GM12878 (cell line): ENCODE data around the gene STXBP1. TPM values are rescaled to one million over a fixed set of nuclear protein-coding genes. Genes with fewer than 3 reads are reported as not detected.

Source experiments
- ATAC-seq: fragments of 200-7000 bp; cut with Tn5 transposase; 3 replicates; pipeline ENCODE4 v1.9.1; 2020; ENCODE audit warnings: mild to moderate bottlenecking, moderate library complexity
- BruUV-seq: library from RNA; stranded (reverse); fragments of 400-500 nt; replicated peaks from 2 replicates; lab custom pipeline; 2021; lab: Mats Ljungman, UMichigan
- CTCF ChIA-PET: fragments of 300-600 bp; sonication (Branson Sonifier 250); formaldehyde crosslinking; extraction: SDS; loops from one replicate; lab custom pipeline; 2021; ENCODE audit warnings: inconsistent platforms; lab: Yijun Ruan, JAX
- POLR2A ChIA-PET: fragments of 350-600 bp; formaldehyde crosslinking; extraction: SDS; loops from one replicate; lab custom pipeline; 2021; ENCODE audit warnings: inconsistent platforms; lab: Charles Lee
- RAD21 ChIA-PET: fragments of 300-600 bp; sonication (Branson Sonifier 250); formaldehyde crosslinking; loops from one replicate; lab custom pipeline; 2023; ENCODE audit warnings: antibody characterized with exemption; ENCODE audit not compliant: unreplicated experiment; lab: Charles Lee
- SMC1A ChIA-PET: fragments of 300-600 bp; sonication (Branson Sonifier 250); formaldehyde crosslinking; loops from one replicate; lab custom pipeline; 2023; ENCODE audit not compliant: unreplicated experiment, uncharacterized antibody; lab: Charles Lee
- DNase-seq: peaks from one replicate; pipeline ENCODE4 v3.0.0-alpha.2; 2011; ENCODE audit warnings: low read depth, low spot score
- FAIRE-seq: peaks from 3 replicates; lab custom pipeline; 2011; peaks lifted over from hg19 to GRCh38; lab: Jason Lieb, UNC
- H2AFZ ChIP-seq: 2 replicates; pipeline ENCODE4 v1.6.0; 2011; ENCODE audit warnings: low read depth, low read length, control low read depth; ENCODE audit not compliant: control insufficient read depth
- H3K27ac ChIP-seq: 2 replicates; pipeline ENCODE4 v1.5.1; 2011; ENCODE audit warnings: control low read depth; ENCODE audit not compliant: control insufficient read depth, insufficient read depth
- H3K27me3 ChIP-seq, 2 experiments: replicated peaks in 1 of 2; 2 replicates each; pipeline versions ENCODE4 v1.6.0 to v1.6.1; 2011; ENCODE audit warnings: low read length in 1 of 2; ENCODE audit not compliant: control insufficient read depth in 2 of 2, insufficient read depth in 2 of 2
- H3K36me3 ChIP-seq, 2 experiments: 2 replicates each; pipeline ENCODE4 v1.5.1; 2011; ENCODE audit warnings: low read length in 1 of 2; ENCODE audit not compliant: control insufficient read depth in 2 of 2, insufficient read depth in 2 of 2
- H3K4me1 ChIP-seq: 2 replicates; pipeline ENCODE4 v1.6.1; 2011; ENCODE audit warnings: mild to moderate bottlenecking, low read length, moderate library complexity, mixed read lengths; ENCODE audit not compliant: control insufficient read depth, insufficient read depth
- H3K4me2 ChIP-seq: 2 replicates; pipeline ENCODE4 v1.6.0; 2011; ENCODE audit warnings: control low read depth; ENCODE audit not compliant: control insufficient read depth, insufficient read depth
- H3K4me3 ChIP-seq: fragments of 200-600 bp; sonication (generic); 2 replicates; pipeline ENCODE4 v1.5.1; 2016
- H3K79me2 ChIP-seq: 2 replicates; pipeline ENCODE4 v1.6.0; 2011; ENCODE audit warnings: low read length; ENCODE audit not compliant: control insufficient read depth, insufficient read depth
- H3K9ac ChIP-seq: 2 replicates; pipeline ENCODE4 v1.8.0; 2011; ENCODE audit warnings: low read length, control low read depth, mixed read lengths; ENCODE audit not compliant: control insufficient read depth, insufficient read depth
- H3K9me3 ChIP-seq: replicated peaks from 3 replicates; pipeline ENCODE4 v1.5.1; 2011; ENCODE audit warnings: mild to moderate bottlenecking, low read length; ENCODE audit not compliant: control insufficient read depth, insufficient read depth
- H4K20me1 ChIP-seq: 2 replicates; pipeline ENCODE4 v1.6.0; 2011; ENCODE audit not compliant: control insufficient read depth, insufficient read depth
- ATF7 ChIP-seq: fragments of 450-650 bp; IDR thresholded peaks from 2 replicates; pipeline ENCODE4 v1.6.1; 2016; ENCODE audit warnings: low read depth, mild to moderate bottlenecking
- BCL11A ChIP-seq: IDR thresholded peaks from 2 replicates; pipeline ENCODE4 v1.6.1; 2011; ENCODE audit warnings: low read depth, low read length
- BHLHE40 ChIP-seq, 2 experiments: fragments of 450-650 bp in 1 of 2; IDR thresholded peaks; 2 replicates each; pipeline ENCODE4 v1.6.1; 2011 to 2017; ENCODE audit warnings: low read depth in 2 of 2, borderline replicate concordance in 1 of 2, improper control_type of control experiment in 1 of 2, low read length in 1 of 2, mild to moderate bottlenecking in 1 of 2
- CHD2 ChIP-seq: IDR thresholded peaks from 2 replicates; pipeline ENCODE4 v1.6.1; 2011; ENCODE audit warnings: low read depth, low read length, improper control_type of control experiment, borderline replicate concordance
- EED ChIP-seq: sonication (generic); IDR thresholded peaks from 2 replicates; pipeline ENCODE4 v1.6.1; 2016; ENCODE audit warnings: antibody characterized with exemption, low read depth
- EGR1 ChIP-seq, 2 experiments: IDR thresholded peaks; 1 replicate in 1 of 2; 2 replicates in 1 of 2; pipeline ENCODE4 v1.6.1; 2011 to 2012; ENCODE audit warnings: low read depth in 2 of 2, low read length in 2 of 2, borderline replicate concordance in 1 of 2, mild to moderate bottlenecking in 1 of 2, moderate library complexity in 1 of 2
- HCFC1 ChIP-seq: fragments of 150-350 bp; IDR thresholded peaks from 2 replicates; pipeline ENCODE4 v1.6.1; 2014; ENCODE audit warnings: low read length
- HDAC2 ChIP-seq: fragments of 200-600 bp; sonication (generic); IDR thresholded peaks from 2 replicates; pipeline ENCODE4 v1.6.1; 2017
- HDGF ChIP-seq: fragments of 450-650 bp; IDR thresholded peaks from 2 replicates; pipeline ENCODE4 v1.6.1; 2016; ENCODE audit warnings: antibody characterized with exemption
- MEF2A ChIP-seq: IDR thresholded peaks from 2 replicates; pipeline ENCODE4 v1.6.1; 2011; ENCODE audit warnings: low read depth, mild to moderate bottlenecking, low read length, moderate library complexity; ENCODE audit not compliant: insufficient read depth
- NFXL1 ChIP-seq: fragments of 450-650 bp; IDR thresholded peaks from 2 replicates; pipeline ENCODE4 v1.6.1; 2017; ENCODE audit warnings: antibody characterized with exemption, mild to moderate bottlenecking, borderline replicate concordance
- PAX8 ChIP-seq: fragments of 450-650 bp; IDR thresholded peaks from 2 replicates; pipeline ENCODE4 v1.6.1; 2017; ENCODE audit warnings: mild to moderate bottlenecking, moderate library complexity
- SMARCA5 ChIP-seq: fragments of 450-650 bp; IDR thresholded peaks from 2 replicates; pipeline ENCODE4 v1.6.1; 2017; ENCODE audit warnings: mild to moderate bottlenecking
- SREBF1 ChIP-seq: IDR thresholded peaks from 2 replicates; pipeline ENCODE4 v1.6.1; 2012; ENCODE audit warnings: mild to moderate bottlenecking, low read length
- SUPT20H ChIP-seq: IDR thresholded peaks from 2 replicates; pipeline ENCODE4 v1.6.1; 2011; ENCODE audit warnings: low read depth, mild to moderate bottlenecking, low read length, moderate library complexity, borderline replicate concordance; ENCODE audit not compliant: control insufficient read depth
- TAF1 ChIP-seq: IDR thresholded peaks from 2 replicates; pipeline ENCODE4 v1.6.1; 2011; ENCODE audit warnings: mild to moderate bottlenecking, low read depth, low read length, borderline replicate concordance
- USF1 ChIP-seq: IDR thresholded peaks from 2 replicates; pipeline ENCODE4 v1.6.1; 2011; ENCODE audit warnings: borderline replicate concordance, low read depth, mild to moderate bottlenecking, moderate library complexity, mixed read lengths, low read length; ENCODE audit not compliant: insufficient read depth; ENCODE audit errors: extremely low read length
- ZNF622 ChIP-seq: fragments of 450-650 bp; IDR thresholded peaks from 2 replicates; pipeline ENCODE4 v1.6.1; 2017; ENCODE audit warnings: mild to moderate bottlenecking, inconsistent platforms
- ZZZ3 ChIP-seq: IDR thresholded peaks from 2 replicates; pipeline ENCODE4 v1.6.1; 2011; ENCODE audit warnings: low read depth; ENCODE audit not compliant: control insufficient read depth, insufficient read length
- WGBS: methylation state at CpG from one replicate; pipeline ENCODE4 v1.1.6; 2016; ENCODE audit warnings: low lambda C conversion rate; ENCODE audit not compliant: insufficient replicate concordance, insufficient coverage; ENCODE audit errors: missing lambda C conversion rate; 5-methylcytosine and 5-hydroxymethylcytosine counted together
- in situ Hi-C: fragments of 300-500 bp; cut with MboI; formaldehyde crosslinking; loops from 9 replicates; pipeline ENCODE4 v1.14.3; 2018; ENCODE audit warnings: mixed read lengths
- intact Hi-C: fragments of 100-400 bp; cut with micrococcal nuclease; formaldehyde crosslinking; loops from one replicate; pipeline ENCODE4 v1.14.2; 2022; ENCODE audit not compliant: unreplicated experiment
- polyA plus RNA-seq, 11 experiments: library from polyadenylated mRNA; depleted of rRNA in 4 of 11; unstranded in 6 of 11; stranded (reverse) in 5 of 11; fragments of >200 nt; fragmentation: Nextera tagmentation in 4 of 11; fragmentation: Illumina TruSeq in 1 of 11; extraction: Ambion mirVana in 4 of 11; extraction: Trizol in 1 of 11; gene quantifications; 1 replicate in 1 of 11; 2 replicates in 10 of 11; pipeline versions ENCODE4 v1.2.1 to v1.2.3, GENCODE V29; 2011 to 2016; ENCODE audit warnings: inconsistent platforms in 2 of 11, missing spikeins in 2 of 11, low read depth in 1 of 11
- total RNA-seq, 4 experiments: library from RNA; depleted of rRNA in 3 of 4; stranded (reverse); fragments of >200 nt in 3 of 4; fragmentation: Illumina TruSeq in 1 of 4; extraction: Trizol in 1 of 4; gene quantifications; 2 replicates each; pipeline versions ENCODE4 v1.2.1 to v1.2.3, GENCODE V29; 2013 to 2021
- TF ChIP-seq, protein P1 (sequence below): fragments of 450-650 bp; IDR thresholded peaks from 2 replicates; pipeline ENCODE4 v1.6.1; 2017; ENCODE audit warnings: mild to moderate bottlenecking, low read depth, inconsistent platforms; ENCODE audit not compliant: poor library complexity, severe bottlenecking
- TF ChIP-seq, protein P2 (sequence below): IDR thresholded peaks from 2 replicates; pipeline ENCODE4 v1.6.1; 2012; ENCODE audit warnings: low read length, inconsistent platforms

STXBP1 gene
- total and polyA plus RNA-seq, 10 of the 15 experiments (the other 5 are each of a cell fraction or from before 2014, with no cell fraction given) = 0.08 to 0.85 (median 0.31) TPM; not detected in 3

DNA sequence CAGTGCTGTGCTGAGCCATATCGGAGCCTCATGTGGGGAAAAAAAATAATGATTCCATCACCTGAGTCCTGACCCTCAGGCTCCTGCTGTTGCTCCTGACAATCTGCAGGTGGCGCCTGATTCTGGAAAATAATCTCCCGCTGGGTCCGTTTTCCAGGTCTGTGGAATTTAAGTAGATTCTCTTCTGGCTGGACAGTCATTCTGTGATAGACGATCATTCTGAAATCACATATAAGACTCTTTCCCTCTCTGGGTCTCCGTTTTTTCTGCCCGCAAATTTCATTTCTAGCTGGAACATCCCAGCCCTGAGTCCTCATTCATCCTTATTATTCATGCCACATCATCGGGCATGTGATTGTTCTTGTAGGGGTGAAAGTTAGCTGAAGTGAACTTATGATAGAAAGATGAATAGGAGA is 22.1 kb upstream of the STXBP1 start:
- POLR2A ChIA-PET = no interaction called here
- TF ChIP-seq ZZZ3 = no peak
- no peak for TF ChIP-seq EGR1 (IDR thresholded peaks at IDR 0.05; ENCODE audit: borderline replicate concordance in 1 of 2, low read depth in 2 of 2, low read length in 2 of 2)
- 0 out of 2 replicates have a peak, but pooled peaks have one; percentile 17 for TF ChIP-seq EED
- TF ChIP-seq PAX8 = no peak
- TF ChIP-seq SREBF1 = no peak
- TF ChIP-seq HDGF = no peak
- no peak for TF ChIP-seq SMARCA5
- TF ChIP-seq ATF7 = no peak
- no peak for TF ChIP-seq NFXL1
- no peak for TF ChIP-seq USF1
- no peak for TF ChIP-seq CHD2
- TF ChIP-seq, protein P1, sequence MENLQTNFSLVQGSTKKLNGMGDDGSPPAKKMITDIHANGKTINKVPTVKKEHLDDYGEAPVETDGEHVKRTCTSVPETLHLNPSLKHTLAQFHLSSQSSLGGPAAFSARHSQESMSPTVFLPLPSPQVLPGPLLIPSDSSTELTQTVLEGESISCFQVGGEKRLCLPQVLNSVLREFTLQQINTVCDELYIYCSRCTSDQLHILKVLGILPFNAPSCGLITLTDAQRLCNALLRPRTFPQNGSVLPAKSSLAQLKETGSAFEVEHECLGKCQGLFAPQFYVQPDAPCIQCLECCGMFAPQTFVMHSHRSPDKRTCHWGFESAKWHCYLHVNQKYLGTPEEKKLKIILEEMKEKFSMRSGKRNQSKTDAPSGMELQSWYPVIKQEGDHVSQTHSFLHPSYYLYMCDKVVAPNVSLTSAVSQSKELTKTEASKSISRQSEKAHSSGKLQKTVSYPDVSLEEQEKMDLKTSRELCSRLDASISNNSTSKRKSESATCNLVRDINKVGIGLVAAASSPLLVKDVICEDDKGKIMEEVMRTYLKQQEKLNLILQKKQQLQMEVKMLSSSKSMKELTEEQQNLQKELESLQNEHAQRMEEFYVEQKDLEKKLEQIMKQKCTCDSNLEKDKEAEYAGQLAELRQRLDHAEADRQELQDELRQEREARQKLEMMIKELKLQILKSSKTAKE = no peak
- TF ChIP-seq BCL11A = no peak
- TF ChIP-seq, protein P2, sequence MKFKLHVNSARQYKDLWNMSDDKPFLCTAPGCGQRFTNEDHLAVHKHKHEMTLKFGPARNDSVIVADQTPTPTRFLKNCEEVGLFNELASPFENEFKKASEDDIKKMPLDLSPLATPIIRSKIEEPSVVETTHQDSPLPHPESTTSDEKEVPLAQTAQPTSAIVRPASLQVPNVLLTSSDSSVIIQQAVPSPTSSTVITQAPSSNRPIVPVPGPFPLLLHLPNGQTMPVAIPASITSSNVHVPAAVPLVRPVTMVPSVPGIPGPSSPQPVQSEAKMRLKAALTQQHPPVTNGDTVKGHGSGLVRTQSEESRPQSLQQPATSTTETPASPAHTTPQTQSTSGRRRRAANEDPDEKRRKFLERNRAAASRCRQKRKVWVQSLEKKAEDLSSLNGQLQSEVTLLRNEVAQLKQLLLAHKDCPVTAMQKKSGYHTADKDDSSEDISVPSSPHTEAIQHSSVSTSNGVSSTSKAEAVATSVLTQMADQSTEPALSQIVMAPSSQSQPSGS = no peak
- no peak for TF ChIP-seq MEF2A
- TF ChIP-seq HCFC1 = no peak
- TF ChIP-seq ZNF622 = no peak
- no peak for TF ChIP-seq SUPT20H
- no peak for TF ChIP-seq HDAC2
- TF ChIP-seq BHLHE40 (IDR thresholded peaks at IDR 0.05; ENCODE audit: borderline replicate concordance in 1 of 2, low read depth in 2 of 2, low read length in 1 of 2) = no peak
- no peak for TF ChIP-seq TAF1

More for the DNA sequence above, 22.1 kb upstream of the STXBP1 start:
- DNase-seq (no peak), FAIRE-seq (no peak), ATAC-seq (peak; percentile 68)
- in situ Hi-C loops (loop anchor here (5.0 kb wide), 3 partner anchors 88 to 327 kb away; partner anchors contain the start of gene ST6GALNAC4), intact Hi-C loops (loop anchor here (1.0 kb wide), 3 partner anchors 144 to 331 kb away; no protein-coding TSS in a partner anchor)
- Histone ChIP-seq H3K4me3 (no peak overlapping the region), H4K20me1 (no peaks in the 10 kb centered on the region), H3K9ac (no peak overlapping the region), H3K27me3 (no peaks in the 10 kb centered on the region; a peak in 1 of 4 replicates), H3K27ac (no peak overlapping the region), H3K79me2 (no peaks in the 10 kb centered on the region), H3K9me3 (no peaks in the 10 kb centered on the region), H3K4me2 (no peak overlapping the region), H2AFZ (no peak overlapping the region), H3K36me3 (no peaks in the 10 kb centered on the region), H3K4me1 (no peaks in the 10 kb centered on the region; the same call in 1 of the 2 replicates)
- ChIA-PET SMC1A (interaction anchor here (0.7 to 4.5 kb wide), 8 partner anchors 13 to 331 kb away, joined by 3 to 25 read pairs (median 5); partner anchors contain the start of gene TOR2A), RAD21 (interaction anchor here (0.6 to 3.9 kb wide), 4 partner anchors 14 to 321 kb away, joined by 3 to 24 read pairs (median 10); partner anchors contain the start of gene TOR2A), CTCF (interaction anchor here (0.6 to 4.4 kb wide), 17 partner anchors 18 to 332 kb away, joined by 3 to 49 read pairs (median 3); partner anchors contain the start of genes TOR2A and ZNF79)
- BruUV-seq = no TSS peak
- 12% methylated on average over 8 of the region's 8 CpGs for WGBS
